HepG2 (cell line): Measurements from ENCODE around the gene FKBP1B. TPM values are rescaled to one million over a fixed set of nuclear protein-coding genes. Genes with fewer than 3 reads are reported as not detected.

ENCODE experiments used
- ASH2L ChIP-seq: fragments of 300-600, 200-600 bp; sonication (generic); IDR thresholded peaks from 2 replicates; pipeline ENCODE4 v1.7.0; 2017; ENCODE audit warnings: low read depth, mild to moderate bottlenecking, moderate library complexity, mixed read lengths, low read length; ENCODE audit not compliant: insufficient read length
- ATF1 ChIP-seq: IDR thresholded peaks from 2 replicates; pipeline ENCODE4 v1.6.1; 2016; ENCODE audit warnings: mild to moderate bottlenecking, control low read depth
- CCAR2 ChIP-seq: fragments of 200-400 bp; formaldehyde crosslinking; optimal IDR thresholded peaks from 2 replicates; pipeline ENCODE3; 2018; ENCODE audit warnings: low read depth, mild to moderate bottlenecking, low read length, moderate library complexity
- EED ChIP-seq: sonication (generic); formaldehyde crosslinking; IDR thresholded peaks from 2 replicates; pipeline ENCODE4 v1.5.0; 2020; ENCODE audit warnings: mild to moderate bottlenecking, missing genetic modification reagents
- FOXJ3 ChIP-seq: sonication (generic); formaldehyde crosslinking; IDR thresholded peaks from 2 replicates; pipeline ENCODE4 v1.4.0; 2020; ENCODE audit warnings: missing genetic modification reagents, mild to moderate bottlenecking, borderline replicate concordance
- NR2F6 ChIP-seq, 2 experiments: IDR thresholded peaks; 2 replicates each; pipeline ENCODE4 v1.6.1; 2016; ENCODE audit warnings: antibody characterized with exemption in 1 of 2, mild to moderate bottlenecking in 1 of 2
- SNAPC2 ChIP-seq: sonication (generic); formaldehyde crosslinking; IDR thresholded peaks from 2 replicates; pipeline ENCODE4 v1.8.1; 2022; ENCODE audit warnings: mild to moderate bottlenecking, missing genetic modification reagents
- SP4 ChIP-seq: sonication (generic); formaldehyde crosslinking; IDR thresholded peaks from 2 replicates; pipeline ENCODE4 v1.8.1; 2023; ENCODE audit warnings: mild to moderate bottlenecking, missing genetic modification reagents
- XBP1 ChIP-seq: sonication (generic); formaldehyde crosslinking; IDR thresholded peaks from 2 replicates; pipeline ENCODE4 v1.5.0; 2020; ENCODE audit warnings: missing genetic modification reagents
- ZBTB38 ChIP-seq: sonication (generic); formaldehyde crosslinking; IDR thresholded peaks from 2 replicates; pipeline ENCODE4 v1.5.1; 2020; ENCODE audit warnings: mild to moderate bottlenecking, missing genetic modification reagents
- ZBTB7B ChIP-seq: sonication (generic); formaldehyde crosslinking; IDR thresholded peaks from 2 replicates; pipeline ENCODE4 v1.4.0; 2020; ENCODE audit warnings: missing genetic modification reagents
- ZNF34 ChIP-seq: sonication (generic); formaldehyde crosslinking; IDR thresholded peaks from 2 replicates; pipeline ENCODE4 v1.4.0; 2020; ENCODE audit warnings: mild to moderate bottlenecking, missing genetic modification reagents, borderline replicate concordance
- ZNF510 ChIP-seq: sonication (generic); formaldehyde crosslinking; IDR thresholded peaks from 2 replicates; pipeline ENCODE4 v1.4.0; 2020; ENCODE audit warnings: low read depth, mild to moderate bottlenecking, missing genetic modification reagents
- ZNF550 ChIP-seq: sonication (generic); formaldehyde crosslinking; IDR thresholded peaks from 2 replicates; pipeline ENCODE4 v1.4.0; 2020; ENCODE audit warnings: mild to moderate bottlenecking, missing genetic modification reagents, borderline replicate concordance
- ZNF709 ChIP-seq: sonication (generic); formaldehyde crosslinking; IDR thresholded peaks from 2 replicates; pipeline ENCODE4 v1.5.0; 2020; ENCODE audit warnings: mild to moderate bottlenecking, missing genetic modification reagents
- ZNF891 ChIP-seq: sonication (generic); formaldehyde crosslinking; IDR thresholded peaks from 2 replicates; pipeline ENCODE4 v1.5.0; 2020; ENCODE audit warnings: mild to moderate bottlenecking, missing genetic modification reagents
- polyA plus RNA-seq, 8 experiments: library from polyadenylated mRNA; depleted of rRNA in 3 of 8; stranded (reverse) in 7 of 8; unstranded in 1 of 8; fragments of >200 nt; fragmentation: Illumina TruSeq in 4 of 8; extraction: Trizol in 4 of 8; gene quantifications; 2 replicates each; pipeline versions ENCODE4 v1.2.1 to v1.2.3, GENCODE V29; 2011 to 2016; ENCODE audit warnings: low read depth in 4 of 8, missing spikeins in 1 of 8, mixed read lengths in 1 of 8; ENCODE audit not compliant: insufficient read depth in 1 of 8
- total RNA-seq, 5 experiments: library from RNA; depleted of rRNA; stranded (reverse); fragments of >200 nt; fragmentation: Illumina TruSeq; extraction: Trizol; gene quantifications; 2 replicates each; pipeline ENCODE4 v1.2.3, GENCODE V29; 2016; ENCODE audit warnings: low read depth in 1 of 5
- TF ChIP-seq, protein P1 (sequence below): sonication (generic); formaldehyde crosslinking; IDR thresholded peaks from 2 replicates; pipeline ENCODE4 v1.4.0; 2020; ENCODE audit warnings: missing genetic modification reagents
- TF ChIP-seq, protein P2 (sequence below): sonication (generic); formaldehyde crosslinking; IDR thresholded peaks from 2 replicates; pipeline ENCODE4 v1.4.0; 2020; ENCODE audit warnings: low read depth, mild to moderate bottlenecking, missing genetic modification reagents
- TF ChIP-seq, protein P3 (sequence below), 2 experiments: fragments of 450-650 bp in 1 of 2; sonication (generic) in 1 of 2; formaldehyde crosslinking; IDR thresholded peaks; 2 replicates each; pipeline versions ENCODE4 v1.5.0 to v1.8.0; 2020 to 2022; ENCODE audit warnings: mild to moderate bottlenecking in 1 of 2, missing genetic modification reagents in 1 of 2
- TF ChIP-seq, protein P4 (sequence below): sonication (generic); formaldehyde crosslinking; IDR thresholded peaks from 2 replicates; pipeline ENCODE4 v1.8.1; 2023; ENCODE audit warnings: mild to moderate bottlenecking, inconsistent platforms, moderate library complexity, missing genetic modification reagents, borderline replicate concordance
- TF ChIP-seq, protein P5 (sequence below): sonication (generic); formaldehyde crosslinking; IDR thresholded peaks from 2 replicates; pipeline ENCODE4 v1.4.0; 2020; ENCODE audit warnings: missing genetic modification reagents

The FKBP1B gene
- total and polyA plus RNA-seq, 2 of the 13 experiments (the other 11 are each of a cell fraction or from before 2014, with no cell fraction given), result 35.2 to 96.3 TPM

DNA sequence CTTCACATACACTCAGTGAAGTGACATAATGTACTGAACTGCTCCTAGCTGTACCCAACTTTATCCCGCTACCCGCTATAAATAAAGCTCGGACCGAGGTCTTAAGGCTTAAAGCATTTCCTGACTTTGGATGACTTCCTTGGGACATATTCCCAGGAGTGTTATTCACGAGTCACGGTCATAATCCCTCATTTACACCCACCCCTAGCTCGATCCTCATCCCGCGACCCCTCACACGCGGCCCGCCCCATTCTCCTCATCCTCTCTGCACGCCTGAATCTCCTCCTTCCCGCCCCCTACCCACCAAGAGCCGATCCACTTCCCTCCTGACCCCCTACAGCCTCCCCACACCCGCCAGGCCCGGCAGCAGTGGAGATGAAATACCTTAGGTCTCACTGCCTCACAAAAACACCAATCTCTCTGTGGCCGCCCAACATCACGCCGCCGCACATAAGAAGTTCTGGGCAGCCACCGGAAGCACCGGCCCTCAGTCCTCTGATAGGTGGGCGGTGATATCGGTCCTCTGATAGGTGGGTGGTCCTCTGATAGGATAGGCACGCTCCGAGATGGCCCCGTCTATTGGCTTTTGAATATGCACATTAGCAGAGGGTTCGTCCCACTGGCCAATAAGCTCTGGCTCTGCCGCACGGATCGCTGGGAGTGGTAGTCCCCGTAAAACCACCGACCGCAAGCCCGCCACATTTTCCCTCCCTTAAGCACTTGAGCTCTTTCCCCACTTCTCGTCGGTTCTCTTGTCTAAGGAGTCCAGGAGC lies 2.4 kb upstream of the FKBP1B start, which contains the start of gene WDCP (continued):
- TF ChIP-seq, protein P1, sequence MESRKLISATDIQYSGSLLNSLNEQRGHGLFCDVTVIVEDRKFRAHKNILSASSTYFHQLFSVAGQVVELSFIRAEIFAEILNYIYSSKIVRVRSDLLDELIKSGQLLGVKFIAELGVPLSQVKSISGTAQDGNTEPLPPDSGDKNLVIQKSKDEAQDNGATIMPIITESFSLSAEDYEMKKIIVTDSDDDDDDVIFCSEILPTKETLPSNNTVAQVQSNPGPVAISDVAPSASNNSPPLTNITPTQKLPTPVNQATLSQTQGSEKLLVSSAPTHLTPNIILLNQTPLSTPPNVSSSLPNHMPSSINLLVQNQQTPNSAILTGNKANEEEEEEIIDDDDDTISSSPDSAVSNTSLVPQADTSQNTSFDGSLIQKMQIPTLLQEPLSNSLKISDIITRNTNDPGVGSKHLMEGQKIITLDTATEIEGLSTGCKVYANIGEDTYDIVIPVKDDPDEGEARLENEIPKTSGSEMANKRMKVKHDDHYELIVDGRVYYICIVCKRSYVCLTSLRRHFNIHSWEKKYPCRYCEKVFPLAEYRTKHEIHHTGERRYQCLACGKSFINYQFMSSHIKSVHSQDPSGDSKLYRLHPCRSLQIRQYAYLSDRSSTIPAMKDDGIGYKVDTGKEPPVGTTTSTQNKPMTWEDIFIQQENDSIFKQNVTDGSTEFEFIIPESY (CRISPR knock-in tag), result no peak
- peak; percentile 28; the same call in 1 of the 2 replicates for TF ChIP-seq FOXJ3 (CRISPR knock-in tag)
- no peak for TF ChIP-seq XBP1
- peak; percentile 72 for TF ChIP-seq ZNF709 (CRISPR knock-in tag)
- TF ChIP-seq, protein P2, sequence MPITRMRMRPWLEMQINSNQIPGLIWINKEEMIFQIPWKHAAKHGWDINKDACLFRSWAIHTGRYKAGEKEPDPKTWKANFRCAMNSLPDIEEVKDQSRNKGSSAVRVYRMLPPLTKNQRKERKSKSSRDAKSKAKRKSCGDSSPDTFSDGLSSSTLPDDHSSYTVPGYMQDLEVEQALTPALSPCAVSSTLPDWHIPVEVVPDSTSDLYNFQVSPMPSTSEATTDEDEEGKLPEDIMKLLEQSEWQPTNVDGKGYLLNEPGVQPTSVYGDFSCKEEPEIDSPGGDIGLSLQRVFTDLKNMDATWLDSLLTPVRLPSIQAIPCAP (CRISPR knock-in tag), result no peak
- TF ChIP-seq ZNF550 (CRISPR knock-in tag), result no peak
- TF ChIP-seq, protein P3, sequence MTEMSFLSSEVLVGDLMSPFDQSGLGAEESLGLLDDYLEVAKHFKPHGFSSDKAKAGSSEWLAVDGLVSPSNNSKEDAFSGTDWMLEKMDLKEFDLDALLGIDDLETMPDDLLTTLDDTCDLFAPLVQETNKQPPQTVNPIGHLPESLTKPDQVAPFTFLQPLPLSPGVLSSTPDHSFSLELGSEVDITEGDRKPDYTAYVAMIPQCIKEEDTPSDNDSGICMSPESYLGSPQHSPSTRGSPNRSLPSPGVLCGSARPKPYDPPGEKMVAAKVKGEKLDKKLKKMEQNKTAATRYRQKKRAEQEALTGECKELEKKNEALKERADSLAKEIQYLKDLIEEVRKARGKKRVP (CRISPR knock-in tag; IDR thresholded peaks at IDR 0.05), result peak in 1 of 2 experiments; percentile 43; a peak in 1 of 4 replicates
- TF ChIP-seq ZNF891 (CRISPR knock-in tag), result no peak
- TF ChIP-seq ZNF34, result no peak
- TF ChIP-seq SNAPC2 (CRISPR knock-in tag), result 0 out of 2 replicates have a peak, but pooled peaks have one; percentile 34
- TF ChIP-seq, protein P4, sequence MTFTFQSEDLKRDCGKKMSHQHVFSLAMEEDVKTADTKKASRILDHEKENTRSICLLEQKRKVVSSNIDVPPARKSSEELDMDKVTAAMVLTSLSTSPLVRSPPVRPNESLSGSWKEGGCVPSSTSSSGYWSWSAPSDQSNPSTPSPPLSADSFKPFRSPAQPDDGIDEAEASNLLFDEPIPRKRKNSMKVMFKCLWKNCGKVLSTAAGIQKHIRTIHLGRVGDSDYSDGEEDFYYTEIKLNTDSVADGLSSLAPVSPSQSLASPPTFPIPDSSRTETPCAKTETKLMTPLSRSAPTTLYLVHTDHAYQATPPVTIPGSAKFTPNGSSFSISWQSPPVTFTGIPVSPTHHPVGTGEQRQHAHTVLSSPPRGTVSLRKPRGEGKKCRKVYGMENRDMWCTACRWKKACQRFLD (CRISPR knock-in tag), result peak; percentile 79; the same call in 1 of the 2 replicates
- peak; percentile 98 for TF ChIP-seq ZBTB38 (CRISPR knock-in tag)
- no peak; the same call in 1 of the 2 replicates for TF ChIP-seq ZNF510 (CRISPR knock-in tag)
- TF ChIP-seq, protein P5, sequence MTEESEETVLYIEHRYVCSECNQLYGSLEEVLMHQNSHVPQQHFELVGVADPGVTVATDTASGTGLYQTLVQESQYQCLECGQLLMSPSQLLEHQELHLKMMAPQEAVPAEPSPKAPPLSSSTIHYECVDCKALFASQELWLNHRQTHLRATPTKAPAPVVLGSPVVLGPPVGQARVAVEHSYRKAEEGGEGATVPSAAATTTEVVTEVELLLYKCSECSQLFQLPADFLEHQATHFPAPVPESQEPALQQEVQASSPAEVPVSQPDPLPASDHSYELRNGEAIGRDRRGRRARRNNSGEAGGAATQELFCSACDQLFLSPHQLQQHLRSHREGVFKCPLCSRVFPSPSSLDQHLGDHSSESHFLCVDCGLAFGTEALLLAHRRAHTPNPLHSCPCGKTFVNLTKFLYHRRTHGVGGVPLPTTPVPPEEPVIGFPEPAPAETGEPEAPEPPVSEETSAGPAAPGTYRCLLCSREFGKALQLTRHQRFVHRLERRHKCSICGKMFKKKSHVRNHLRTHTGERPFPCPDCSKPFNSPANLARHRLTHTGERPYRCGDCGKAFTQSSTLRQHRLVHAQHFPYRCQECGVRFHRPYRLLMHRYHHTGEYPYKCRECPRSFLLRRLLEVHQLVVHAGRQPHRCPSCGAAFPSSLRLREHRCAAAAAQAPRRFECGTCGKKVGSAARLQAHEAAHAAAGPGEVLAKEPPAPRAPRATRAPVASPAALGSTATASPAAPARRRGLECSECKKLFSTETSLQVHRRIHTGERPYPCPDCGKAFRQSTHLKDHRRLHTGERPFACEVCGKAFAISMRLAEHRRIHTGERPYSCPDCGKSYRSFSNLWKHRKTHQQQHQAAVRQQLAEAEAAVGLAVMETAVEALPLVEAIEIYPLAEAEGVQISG, result peak; percentile 86
- TF ChIP-seq ASH2L, result peak; percentile 79
- TF ChIP-seq SP4, result peak; percentile 93
- no peak for TF ChIP-seq EED (CRISPR knock-in tag)
- TF ChIP-seq ATF1 (CRISPR knock-in tag), result peak; percentile 82; the same call in 1 of the 2 replicates
- TF ChIP-seq ZBTB7B, result 0 out of 2 replicates have a peak, but pooled peaks have one; percentile 40
- TF ChIP-seq CCAR2, result no peak
- TF ChIP-seq NR2F6 (IDR thresholded peaks at IDR 0.05), result no peak
- TF ChIP-seq NR2F6 (CRISPR knock-in tag; IDR thresholded peaks at IDR 0.05), result no peak
